ENCODE data around the gene PPIP5K2. TPM values are rescaled to one million over a fixed set of nuclear protein-coding genes. Genes with fewer than 3 reads are reported as not detected.
"Not testable (repeated sequence)": the region's sequence is repeated elsewhere in the genome, so short reads cannot be mapped to it uniquely, and the experiment has no call there.

The PPIP5K2 gene
- total RNA-seq, 4 donors from 2014 or later, result 30.1 to 36.9 (median 33.7) TPM

DNA sequence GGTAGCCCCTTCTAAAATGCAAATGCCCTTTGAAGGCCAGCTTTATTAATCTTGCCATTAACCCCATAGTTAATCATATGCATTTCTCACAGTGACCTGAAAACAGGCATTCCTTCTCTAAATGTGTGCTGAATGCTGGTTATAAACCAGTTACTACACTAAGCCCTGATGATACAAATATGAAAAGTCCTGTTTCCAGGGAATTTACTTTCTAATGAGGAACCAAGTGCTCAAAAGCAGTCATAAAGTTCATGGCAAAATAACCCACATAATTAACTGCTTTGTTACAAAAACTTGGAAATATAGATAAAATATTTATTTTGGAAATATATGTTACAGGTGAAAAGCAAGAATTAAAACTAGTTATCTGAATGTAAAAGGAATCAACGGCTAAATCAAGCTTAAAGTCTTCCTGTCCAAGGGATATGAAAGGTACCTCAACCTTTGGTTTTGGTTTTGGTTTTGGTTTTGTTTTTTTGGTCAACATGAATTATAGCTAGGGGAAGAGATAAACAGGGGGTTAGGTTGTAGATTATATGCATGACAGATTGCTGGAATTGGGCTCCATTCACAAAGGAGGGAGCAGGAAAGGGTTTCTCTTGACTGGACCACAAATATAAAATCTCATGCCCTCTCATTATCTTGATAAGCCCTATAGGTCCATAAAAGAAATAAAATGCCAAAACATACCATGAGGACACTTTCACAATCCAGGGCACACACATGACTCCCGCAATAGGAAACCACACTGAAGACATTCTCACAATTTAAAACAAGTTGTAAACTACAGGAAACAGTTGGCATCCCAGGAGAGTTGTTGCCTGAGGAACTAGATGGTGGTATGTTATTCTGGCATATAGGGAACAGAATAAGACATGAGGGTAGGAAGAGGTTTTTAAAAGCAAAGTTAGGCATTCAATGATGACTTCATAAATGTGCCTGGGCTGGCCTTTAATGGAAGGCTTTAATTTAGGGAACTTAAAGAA lies 91.8 kb downstream of the PPIP5K2 start:
- TF ChIP-seq, protein P1, sequence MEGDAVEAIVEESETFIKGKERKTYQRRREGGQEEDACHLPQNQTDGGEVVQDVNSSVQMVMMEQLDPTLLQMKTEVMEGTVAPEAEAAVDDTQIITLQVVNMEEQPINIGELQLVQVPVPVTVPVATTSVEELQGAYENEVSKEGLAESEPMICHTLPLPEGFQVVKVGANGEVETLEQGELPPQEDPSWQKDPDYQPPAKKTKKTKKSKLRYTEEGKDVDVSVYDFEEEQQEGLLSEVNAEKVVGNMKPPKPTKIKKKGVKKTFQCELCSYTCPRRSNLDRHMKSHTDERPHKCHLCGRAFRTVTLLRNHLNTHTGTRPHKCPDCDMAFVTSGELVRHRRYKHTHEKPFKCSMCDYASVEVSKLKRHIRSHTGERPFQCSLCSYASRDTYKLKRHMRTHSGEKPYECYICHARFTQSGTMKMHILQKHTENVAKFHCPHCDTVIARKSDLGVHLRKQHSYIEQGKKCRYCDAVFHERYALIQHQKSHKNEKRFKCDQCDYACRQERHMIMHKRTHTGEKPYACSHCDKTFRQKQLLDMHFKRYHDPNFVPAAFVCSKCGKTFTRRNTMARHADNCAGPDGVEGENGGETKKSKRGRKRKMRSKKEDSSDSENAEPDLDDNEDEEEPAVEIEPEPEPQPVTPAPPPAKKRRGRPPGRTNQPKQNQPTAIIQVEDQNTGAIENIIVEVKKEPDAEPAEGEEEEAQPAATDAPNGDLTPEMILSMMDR (IDR thresholded peaks at IDR 0.05), result no peak
- ATAC-seq (ENCODE audit: low FRiP score) (no peak), DNase-seq (ENCODE audit: low spot score) (no peak)

- TF ChIP-seq, protein P1 (IDR thresholded peaks at IDR 0.05), result no peak
- DNase-seq (ENCODE audit: low spot score) (no peak), ATAC-seq (ENCODE audit: low FRiP score) (no peak)
Observed at GRCh38 chr5:103216137-103216536, 96.0 kb downstream of the PPIP5K2 start.

GRCh38 chr5:103216697-103217096 lies 96.6 kb downstream of the PPIP5K2 start:
- ATAC-seq (ENCODE audit: low FRiP score), result no peak

DNA sequence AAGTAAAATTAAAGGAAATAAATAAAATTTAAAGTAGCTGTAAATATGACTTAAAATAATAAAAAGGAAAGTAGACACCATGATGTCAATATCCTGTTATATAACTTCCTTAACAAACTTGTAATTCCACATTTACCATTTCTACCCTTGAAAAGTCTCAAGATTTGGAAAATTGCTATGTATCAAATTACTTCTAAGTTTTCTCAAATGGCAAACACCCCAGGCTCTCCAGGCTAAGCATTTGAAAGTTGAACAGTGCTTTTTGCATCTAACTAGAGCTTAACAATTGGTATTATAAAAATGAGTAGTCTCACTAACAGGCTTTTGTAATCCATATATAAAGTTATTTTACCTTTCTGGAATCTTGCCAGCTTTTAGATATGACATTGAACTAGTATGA lies 97.0 kb downstream of the PPIP5K2 start:
- DNase-seq (ENCODE audit: low spot score) (no peak), ATAC-seq (ENCODE audit: low FRiP score) (no peak)
- TF ChIP-seq, protein P1 (IDR thresholded peaks at IDR 0.05), result no peak

More at GRCh38 chr5:103216697-103217096, 96.6 kb downstream of the PPIP5K2 start:
- no peak for DNase-seq (ENCODE audit: low spot score)
- TF ChIP-seq, protein P1 (IDR thresholded peaks at IDR 0.05), result no peak

DNA sequence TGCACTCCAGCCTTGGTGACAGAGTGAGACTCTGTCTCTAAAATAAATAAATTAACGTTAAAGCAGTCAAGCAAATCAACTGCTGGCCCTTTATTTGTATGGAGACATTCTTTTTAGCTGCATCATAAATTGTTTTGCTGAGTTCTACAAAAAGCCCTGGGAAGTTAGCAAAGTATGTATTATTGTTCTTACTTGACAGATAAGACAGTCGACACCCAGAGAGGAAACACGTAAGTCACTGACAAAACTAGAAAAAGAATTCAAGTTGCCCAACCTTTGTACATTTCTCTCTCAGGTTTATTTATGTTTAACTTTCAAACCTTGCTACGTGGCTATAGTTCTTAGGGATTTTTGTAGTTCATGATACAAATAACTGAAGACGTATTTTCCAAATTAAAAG lies 98.1 kb downstream of the PPIP5K2 start:
- ATAC-seq (ENCODE audit: low FRiP score) (peak; percentile 54), DNase-seq (ENCODE audit: low spot score) (no peak)
- TF ChIP-seq, protein P1 (IDR thresholded peaks at IDR 0.05), result no peak

GRCh38 chr5:103219074-103219473 lies 99.0 kb downstream of the PPIP5K2 start:
- not testable (repeated sequence) for DNase-seq (ENCODE audit: low spot score)

GRCh38 chr5:103223031-103223955 lies 103.2 kb downstream of the PPIP5K2 start:
- no peak for DNase-seq (ENCODE audit: low spot score)
- ATAC-seq (ENCODE audit: low FRiP score), result no peak
- TF ChIP-seq, protein P1 (IDR thresholded peaks at IDR 0.05), result no peak

More at GRCh38 chr5:103219074-103219473, 99.0 kb downstream of the PPIP5K2 start:
- not testable (repeated sequence) for ATAC-seq (ENCODE audit: low FRiP score)

Measured in omental fat pad (tissue), 4 donors.